T-helper 17 cell (primary cell): ENCODE measurements around the gene MAST2. TPM values are rescaled to one million over a fixed set of nuclear protein-coding genes. Genes with fewer than 3 reads are reported as not detected.

Experiments used
- ATAC-seq: fragments of 150-1000 bp; cut with Tn5 transposase; 2 replicates; pipeline ENCODE4 v1.10.0; 2021; ENCODE audit warnings: mild to moderate bottlenecking, moderate library complexity
- DNase-seq, 3 donors: peaks; one replicate each; pipeline versions ENCODE4 v3.0.0 to v3.0.0-alpha.2; 2020 to 2021
- H3K9me3 ChIP-seq: one replicate; pipeline ENCODE4 v1.7.0; 2013; ENCODE audit warnings: low read length, mild to moderate bottlenecking; ENCODE audit not compliant: control insufficient read depth, poor library complexity, severe bottlenecking
- H3K27ac Mint-ChIP-seq: one replicate; pipeline ENCODE4 v1.8.0; 2022; ENCODE audit warnings: mild to moderate bottlenecking, moderate library complexity, mixed read lengths
- H3K27me3 Mint-ChIP-seq: one replicate; pipeline ENCODE4 v1.8.0; 2022; ENCODE audit warnings: mixed read lengths
- H3K36me3 Mint-ChIP-seq: one replicate; pipeline ENCODE4 v1.8.0; 2022; ENCODE audit warnings: low read depth, mixed read lengths
- H3K4me1 Mint-ChIP-seq: one replicate; pipeline ENCODE4 v1.8.0; 2022; ENCODE audit warnings: mild to moderate bottlenecking, mixed read lengths
- H3K4me3 Mint-ChIP-seq: one replicate; pipeline ENCODE4 v1.8.0; 2022; ENCODE audit warnings: mild to moderate bottlenecking, moderate library complexity, mixed read lengths
- total RNA-seq, 4 donors: library from RNA in 2 of 4; stranded (reverse) in 2 of 4; gene quantifications; one replicate each; pipeline ENCODE4 v1.2.3 and lab custom pipeline; 2022 to 2026

Gene MAST2
- total RNA-seq, 2 donors from 2014 or later: 10.0 to 13.7 TPM

DNA sequence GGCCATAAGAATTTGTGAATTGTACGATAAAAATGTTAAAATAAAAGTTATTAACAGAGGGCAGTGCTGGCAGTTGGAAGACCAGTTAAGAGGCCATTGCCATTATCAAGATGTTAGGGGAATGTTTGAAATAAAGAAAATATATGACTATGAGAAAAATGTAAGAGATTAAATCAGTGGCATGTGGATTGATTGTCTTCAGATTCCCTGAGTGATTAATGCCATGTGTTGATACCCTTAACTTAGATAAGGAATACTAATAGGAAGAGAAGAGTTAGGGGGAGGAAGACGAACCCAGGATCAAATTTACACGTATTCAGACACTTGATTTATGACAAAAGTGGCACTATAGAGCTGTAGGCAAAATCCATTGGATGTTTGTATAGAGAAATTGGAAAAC, 173.2 kb downstream of the MAST2 start:
- DNase-seq (no peak), ATAC-seq (no peak)
- no peak overlapping the region for H3K27ac Mint-ChIP-seq
- no peaks in the 10 kb centered on the region for H3K9me3 ChIP-seq
- H3K36me3 Mint-ChIP-seq: no peaks in the 10 kb centered on the region
- no peak overlapping the region for H3K4me3 Mint-ChIP-seq
- no peaks in the 10 kb centered on the region for H3K27me3 Mint-ChIP-seq
- no peaks in the 10 kb centered on the region for H3K4me1 Mint-ChIP-seq

DNA sequence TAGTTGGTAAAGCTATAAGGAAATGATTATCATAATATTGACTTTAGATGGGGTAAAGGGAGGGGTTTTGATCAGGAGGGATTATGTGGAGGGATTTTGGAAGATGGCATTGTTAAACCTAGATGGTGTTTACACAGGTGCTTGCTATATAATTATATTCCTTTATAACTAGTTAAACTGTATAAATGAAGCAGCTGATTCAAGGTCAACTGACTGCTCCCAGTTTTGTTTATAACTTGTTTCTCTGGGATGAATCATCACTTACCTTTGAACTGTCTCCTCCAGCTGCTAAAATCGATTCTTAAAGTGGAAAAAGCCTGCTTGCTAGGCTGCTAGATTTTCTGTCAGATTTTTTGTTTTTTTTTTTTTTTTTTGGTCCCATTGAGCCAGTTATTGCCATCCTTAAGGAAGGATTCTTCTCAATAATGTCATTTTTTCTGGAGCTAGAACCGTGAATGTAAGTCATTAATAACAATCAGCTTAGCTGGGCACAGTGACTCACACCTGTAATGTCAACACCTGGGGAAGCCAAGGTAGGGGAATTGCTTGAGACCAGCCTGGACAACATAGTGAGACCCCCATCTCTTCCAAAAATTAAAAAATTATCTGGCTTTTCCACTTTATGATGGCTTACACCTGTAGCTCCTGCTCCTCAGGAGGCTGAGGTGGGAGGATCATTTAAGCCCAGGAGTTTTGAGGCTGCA, 175.8 kb downstream of the MAST2 start:
- Mint-ChIP-seq H3K27ac (no peak overlapping the region), H3K4me3 (no peak overlapping the region), H3K4me1 (no peaks in the 10 kb centered on the region), H3K36me3 (no peaks in the 10 kb centered on the region), H3K27me3 (no peaks in the 10 kb centered on the region)
- no peak for DNase-seq
- ATAC-seq: no peak
- no peaks in the 10 kb centered on the region for H3K9me3 ChIP-seq

DNA sequence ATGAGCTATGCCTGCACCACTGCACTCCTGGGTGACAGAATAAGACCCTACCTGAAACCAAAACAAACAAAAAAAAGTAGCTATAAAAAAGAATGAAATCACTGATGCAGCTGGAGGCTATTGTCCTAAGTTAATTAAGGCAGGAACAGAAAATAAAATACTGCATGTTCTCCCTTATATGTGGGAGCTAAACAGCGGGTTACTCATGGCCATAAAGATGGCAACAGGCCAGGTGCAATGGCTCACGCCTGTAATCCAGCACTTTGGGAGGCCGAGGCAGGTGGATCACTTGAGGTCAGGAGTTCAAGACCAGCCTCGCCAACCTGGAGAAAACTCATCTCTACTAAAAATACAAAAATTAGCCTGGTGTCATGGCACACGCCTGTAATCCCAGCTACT, 176.4 kb downstream of the MAST2 start:
- Mint-ChIP-seq H3K27ac (no peak overlapping the region), H3K4me3 (no peak overlapping the region), H3K36me3 (no peaks in the 10 kb centered on the region), H3K27me3 (no peaks in the 10 kb centered on the region), H3K4me1 (no peaks in the 10 kb centered on the region)
- ATAC-seq: no peak
- H3K9me3 ChIP-seq: no peaks in the 10 kb centered on the region
- DNase-seq: no peak

DNA sequence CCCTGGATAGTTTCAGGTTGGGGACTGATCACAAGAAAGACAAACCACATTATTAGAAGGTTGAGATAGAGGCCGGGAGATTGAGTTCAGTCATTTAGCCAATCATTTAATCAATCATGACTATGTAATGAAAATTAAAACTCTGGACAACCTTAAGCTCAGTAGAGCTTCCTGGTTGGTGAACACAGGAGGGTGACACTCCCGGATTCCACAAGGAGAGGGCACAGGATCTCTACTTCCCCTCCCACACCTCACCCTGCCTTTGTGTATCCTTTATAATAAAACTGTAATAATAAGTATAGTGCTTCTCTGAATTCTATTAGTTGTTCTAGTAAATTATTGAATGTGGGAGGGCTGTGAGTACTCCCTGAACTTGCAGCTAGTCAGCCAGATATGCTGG, 178.9 kb downstream of the MAST2 start:
- Mint-ChIP-seq H3K4me1 (no peaks in the 10 kb centered on the region), H3K27me3 (no peaks in the 10 kb centered on the region), H3K27ac (no peak overlapping the region)

DNA sequence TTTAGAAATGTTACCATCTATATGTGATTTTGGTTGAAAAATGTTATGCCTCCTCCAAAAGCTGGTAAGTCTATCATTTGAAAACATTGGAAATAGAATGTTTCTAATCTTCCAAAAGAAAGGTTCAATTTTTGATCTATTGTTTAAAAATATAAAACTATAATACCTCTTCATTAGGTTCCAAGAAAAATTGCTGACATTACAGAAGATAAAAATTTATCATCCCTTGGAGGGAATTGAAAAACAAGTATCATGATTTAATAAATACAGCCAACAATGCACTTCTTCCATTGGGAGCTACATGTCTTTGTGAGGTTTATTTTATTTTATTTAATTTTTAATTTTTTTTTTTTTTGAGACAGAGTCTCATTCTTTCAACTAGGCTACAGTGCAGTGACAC, 180.6 kb downstream of the MAST2 start:
- ATAC-seq (no peak), DNase-seq (no peak)
- H3K27ac Mint-ChIP-seq: no peak overlapping the region
- H3K9me3 ChIP-seq: no peaks in the 10 kb centered on the region
- no peaks in the 10 kb centered on the region for H3K27me3 Mint-ChIP-seq
- H3K4me1 Mint-ChIP-seq: peaks cover 3% of the 10 kb centered on the region
- H3K36me3 Mint-ChIP-seq: no peaks in the 10 kb centered on the region
- H3K4me3 Mint-ChIP-seq: no peak overlapping the region

More for the DNA sequence above, 178.9 kb downstream of the MAST2 start:
- Mint-ChIP-seq H3K4me3 (no peak overlapping the region), H3K36me3 (no peaks in the 10 kb centered on the region)
- ATAC-seq (no peak), DNase-seq (no peak)
- no peaks in the 10 kb centered on the region for H3K9me3 ChIP-seq

DNA sequence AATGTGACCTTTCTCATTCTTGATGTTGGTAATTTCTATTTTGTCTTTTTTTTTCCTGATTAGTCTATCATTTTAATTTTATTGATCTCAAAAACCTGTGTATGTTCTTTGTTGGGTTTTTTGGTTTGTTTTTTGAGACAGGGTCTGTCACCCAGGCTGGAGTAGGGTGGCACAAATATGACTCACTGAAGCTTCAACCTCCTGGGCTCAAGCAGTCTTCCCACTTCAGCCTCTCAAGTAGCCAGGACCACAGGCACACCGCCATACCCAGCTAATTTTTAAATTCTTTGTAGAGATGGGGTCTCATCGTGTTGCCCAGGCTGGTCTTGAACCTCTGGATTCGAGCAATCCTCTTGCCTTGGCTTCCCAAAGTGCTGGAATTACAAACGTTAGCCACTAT, 183.8 kb downstream of the MAST2 start:
- Mint-ChIP-seq H3K4me3 (no peak overlapping the region), H3K36me3 (no peaks in the 10 kb centered on the region), H3K27me3 (no peaks in the 10 kb centered on the region), H3K4me1 (peaks cover 3% of the 10 kb centered on the region), H3K27ac (no peak overlapping the region)
- no peak for ATAC-seq
- no peak for DNase-seq
- H3K9me3 ChIP-seq: no peaks in the 10 kb centered on the region

DNA sequence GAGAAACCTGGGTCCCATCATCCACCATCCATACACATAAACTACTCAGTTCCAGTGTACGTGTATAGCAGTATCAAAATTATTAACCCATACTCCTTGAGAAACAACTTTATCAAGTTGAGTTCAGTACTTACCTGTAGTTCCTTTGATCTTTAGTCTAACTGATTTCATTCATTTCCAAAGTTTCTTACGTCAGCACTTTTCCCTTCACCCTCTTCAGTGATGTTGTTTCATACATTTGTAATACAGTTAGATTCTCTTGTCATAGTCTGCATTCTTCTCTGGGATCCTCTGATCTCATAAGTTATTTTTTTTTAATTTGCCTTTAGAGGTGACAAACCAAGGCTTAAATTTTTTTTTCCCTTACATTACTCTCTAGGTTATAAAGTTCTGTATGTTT, 185.8 kb downstream of the MAST2 start:
- DNase-seq (no peak), ATAC-seq (no peak)
- no peaks in the 10 kb centered on the region for H3K27me3 Mint-ChIP-seq
- H3K9me3 ChIP-seq: no peaks in the 10 kb centered on the region
- no peak overlapping the region for H3K27ac Mint-ChIP-seq
- peaks cover 3% of the 10 kb centered on the region for H3K4me1 Mint-ChIP-seq
- H3K36me3 Mint-ChIP-seq: peaks cover 2% of the 10 kb centered on the region
- H3K4me3 Mint-ChIP-seq: no peak overlapping the region

DNA sequence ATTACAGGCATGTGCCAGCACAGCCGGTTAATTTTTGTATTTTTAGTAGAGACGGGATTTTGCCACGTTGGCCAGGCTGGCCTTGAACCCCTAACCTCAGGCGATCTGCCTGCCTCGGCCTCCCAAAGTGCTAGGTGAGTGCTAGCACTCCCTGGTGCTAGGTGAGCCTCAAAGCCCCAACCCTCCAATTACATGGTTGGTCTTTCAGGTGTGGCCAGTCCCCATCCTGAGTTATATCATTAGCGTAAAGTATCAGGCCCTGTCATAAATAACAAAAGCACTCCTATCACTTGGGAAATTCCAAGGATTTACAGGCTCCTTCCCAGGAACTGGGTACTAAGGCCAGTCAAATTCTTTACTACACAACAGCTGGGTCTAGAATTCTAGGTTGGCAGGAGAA, 191.0 kb downstream of the MAST2 start:
- Mint-ChIP-seq H3K27me3 (no peaks in the 10 kb centered on the region), H3K4me1 (no peaks in the 10 kb centered on the region), H3K36me3 (peaks cover 2% of the 10 kb centered on the region), H3K4me3 (no peak overlapping the region), H3K27ac (no peak overlapping the region)
- ATAC-seq (no peak), DNase-seq (no peak)
- H3K9me3 ChIP-seq: no peaks in the 10 kb centered on the region

DNA sequence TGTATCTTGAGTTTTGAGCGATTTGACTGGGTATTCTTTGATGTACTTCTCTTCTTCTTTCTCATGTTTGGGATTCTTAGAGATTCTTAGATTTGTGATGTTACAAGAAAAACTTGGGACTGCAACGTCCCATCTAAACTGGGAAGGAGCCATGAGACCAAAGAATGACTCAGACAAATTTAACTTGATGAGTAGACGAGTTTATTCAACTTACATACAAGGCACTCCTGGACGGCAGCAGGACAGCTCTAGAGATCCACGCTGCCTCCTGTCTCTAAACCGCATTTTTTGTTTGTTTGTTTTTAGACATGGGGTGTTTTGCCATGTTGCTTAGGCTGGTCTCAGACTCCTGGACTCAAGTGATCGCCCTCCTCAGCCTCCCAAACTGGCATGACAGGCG, 191.9 kb downstream of the MAST2 start:
- no peaks in the 10 kb centered on the region for H3K4me1 Mint-ChIP-seq
- no peak overlapping the region for H3K27ac Mint-ChIP-seq
- H3K4me3 Mint-ChIP-seq: no peak overlapping the region
- H3K36me3 Mint-ChIP-seq: peaks cover 2% of the 10 kb centered on the region
- no peaks in the 10 kb centered on the region for H3K9me3 ChIP-seq
- DNase-seq (no peak), ATAC-seq (no peak)
- no peaks in the 10 kb centered on the region for H3K27me3 Mint-ChIP-seq

DNA sequence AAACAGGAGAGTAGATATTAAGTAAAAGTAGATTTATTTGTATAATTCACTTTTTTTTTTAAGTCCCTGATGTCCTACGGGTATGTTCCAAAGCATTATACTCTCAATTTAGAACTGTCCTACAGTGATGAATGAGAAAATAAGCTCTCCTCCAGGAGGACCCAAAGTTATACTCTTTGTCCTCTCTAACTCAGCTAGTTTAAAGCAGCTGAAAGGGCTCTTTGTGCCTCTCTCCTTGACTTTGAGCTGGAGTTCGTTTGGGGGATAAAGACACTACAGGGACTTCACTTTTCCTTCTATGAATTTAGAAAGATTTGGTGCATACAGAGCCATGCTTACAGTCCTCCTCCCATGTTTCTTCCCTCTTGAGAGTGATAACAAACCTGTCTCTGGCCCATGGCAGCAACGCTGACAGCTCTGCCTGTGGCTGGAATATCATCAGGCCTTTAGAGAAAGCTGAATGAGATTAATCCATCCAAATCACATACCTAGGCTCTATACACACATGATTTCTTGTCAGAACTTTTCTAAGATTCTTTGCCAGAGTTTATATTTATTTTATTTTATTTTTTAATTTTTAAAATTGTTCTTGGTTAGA, 194.7 kb downstream of the MAST2 start:
- Mint-ChIP-seq H3K27ac (no peak overlapping the region), H3K36me3 (no peaks in the 10 kb centered on the region), H3K4me3 (no peak overlapping the region), H3K4me1 (peaks cover 2% of the 10 kb centered on the region), H3K27me3 (no peaks in the 10 kb centered on the region)
- ATAC-seq: no peak
- no peaks in the 10 kb centered on the region for H3K9me3 ChIP-seq
- no peak for DNase-seq

DNA sequence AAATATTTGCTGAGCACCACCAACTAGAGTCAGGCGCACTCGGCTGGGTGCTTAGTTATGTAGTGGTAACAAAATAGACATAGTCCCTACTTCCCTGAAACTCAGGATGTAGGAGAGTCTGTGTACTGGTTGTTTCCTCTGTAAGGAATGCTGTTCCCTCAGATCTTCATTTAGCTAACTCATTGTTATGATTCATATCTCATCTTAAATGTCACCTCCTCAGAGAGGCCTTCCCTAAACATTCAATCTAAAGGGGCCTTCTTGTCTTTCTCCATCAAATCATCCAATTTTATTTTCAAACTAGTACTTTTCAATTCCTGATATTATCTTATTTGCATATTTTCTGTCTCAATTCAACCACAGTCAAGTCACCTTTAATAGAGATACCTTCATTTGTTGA, 196.1 kb downstream of the MAST2 start:
- no peak for ATAC-seq
- H3K9me3 ChIP-seq: no peaks in the 10 kb centered on the region

DNA sequence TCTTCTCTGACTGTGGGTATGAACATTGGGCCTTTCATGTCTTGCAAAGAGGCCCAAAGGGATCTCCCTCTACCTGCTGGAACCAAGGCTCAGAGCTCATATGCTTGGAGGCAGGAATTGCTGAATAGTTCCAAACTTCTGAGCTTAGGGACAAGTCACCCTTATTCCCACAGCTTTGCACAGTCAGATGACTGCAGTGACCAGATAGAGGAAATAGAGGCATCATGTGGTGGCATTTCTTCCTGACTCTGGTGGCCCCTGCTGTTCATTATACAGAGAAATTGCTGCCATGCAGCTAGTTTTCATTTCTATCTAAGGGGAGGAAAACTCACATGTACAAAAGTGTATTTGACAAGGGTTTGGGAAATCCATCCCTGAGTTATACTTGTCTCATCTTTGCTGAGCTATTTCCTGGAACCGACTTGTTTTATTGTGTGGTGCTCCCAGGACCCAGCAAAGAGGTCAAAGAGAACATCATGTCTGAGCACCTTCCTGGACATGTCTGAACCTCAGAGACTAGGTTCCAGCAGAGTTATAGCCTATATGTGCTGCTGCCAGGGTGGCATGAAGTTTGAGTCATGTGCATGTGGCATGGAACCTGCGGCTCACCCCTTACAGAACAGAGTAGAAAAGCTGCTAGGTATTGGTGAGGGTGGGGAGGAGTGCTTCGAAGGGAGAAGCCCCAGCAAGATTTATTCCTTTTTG, 197.8 kb downstream of the MAST2 start:
- no peak overlapping the region for H3K27ac Mint-ChIP-seq
- ATAC-seq: no peak
- peaks cover 2% of the 10 kb centered on the region for H3K4me1 Mint-ChIP-seq
- no peaks in the 10 kb centered on the region for H3K9me3 ChIP-seq
- no peak for DNase-seq
- no peak overlapping the region for H3K4me3 Mint-ChIP-seq
- no peaks in the 10 kb centered on the region for H3K36me3 Mint-ChIP-seq
- H3K27me3 Mint-ChIP-seq: no peaks in the 10 kb centered on the region

More for the DNA sequence above, 196.1 kb downstream of the MAST2 start:
- Mint-ChIP-seq H3K4me1 (peaks cover 2% of the 10 kb centered on the region), H3K27me3 (no peaks in the 10 kb centered on the region), H3K27ac (no peak overlapping the region), H3K4me3 (no peak overlapping the region), H3K36me3 (no peaks in the 10 kb centered on the region)
- no peak for DNase-seq

DNA sequence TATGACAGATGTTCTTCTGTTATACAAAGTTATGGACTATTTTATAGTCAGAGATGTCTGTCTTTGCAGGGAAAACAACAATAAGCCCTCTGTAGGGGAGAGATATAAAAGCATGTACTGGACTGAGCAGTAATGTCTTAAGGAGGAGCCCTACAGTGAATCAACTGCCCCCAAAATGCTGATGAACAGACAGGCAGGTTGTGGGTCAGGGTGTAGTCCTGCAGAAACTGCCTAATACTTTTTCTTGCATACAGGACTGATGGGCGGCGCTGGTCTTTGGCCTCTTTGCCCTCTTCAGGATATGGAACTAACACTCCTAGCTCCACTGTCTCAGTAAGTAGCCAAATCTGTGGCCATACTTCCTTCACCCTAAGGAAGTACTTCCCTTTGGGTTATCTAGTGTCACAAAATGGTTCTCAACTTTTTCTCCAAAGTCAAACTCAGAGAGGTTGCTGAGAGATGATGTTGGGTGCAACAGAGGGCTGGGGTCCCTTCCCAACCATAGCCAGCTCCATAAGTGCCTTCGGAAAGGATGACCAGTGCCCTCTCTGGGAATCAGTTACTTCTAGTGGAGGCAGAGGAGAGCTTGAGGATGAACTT, 199.2 kb downstream of the MAST2 start:
- ATAC-seq (no peak), DNase-seq (no peak)
- Mint-ChIP-seq H3K4me1 (peaks cover 2% of the 10 kb centered on the region), H3K27me3 (no peaks in the 10 kb centered on the region), H3K4me3 (no peak overlapping the region), H3K36me3 (peaks cover 6% of the 10 kb centered on the region), H3K27ac (no peak overlapping the region)
- no peaks in the 10 kb centered on the region for H3K9me3 ChIP-seq
